Activated T-helper 1 cell treated with anti-CD3 and anti-CD28 coated beads, Interleukin-2, amount 50 U/mL, for 16 hours (primary cell): ENCODE measurements around the gene MYO10.
A peak's percentile ranks its signal among the peaks of the same experiment; 100 is the strongest.
"Not testable (repeated sequence)": the region's sequence is repeated elsewhere in the genome, so short reads cannot be mapped to it uniquely, and the experiment has no call there.

ENCODE experiments used
- DNase-seq, 2 donors: peaks; one replicate each; pipeline ENCODE4 v3.0.0-alpha.2; 2020; ENCODE audit warnings: low read depth in 1 of 2, low spot score in 1 of 2

The MYO10 gene

DNA sequence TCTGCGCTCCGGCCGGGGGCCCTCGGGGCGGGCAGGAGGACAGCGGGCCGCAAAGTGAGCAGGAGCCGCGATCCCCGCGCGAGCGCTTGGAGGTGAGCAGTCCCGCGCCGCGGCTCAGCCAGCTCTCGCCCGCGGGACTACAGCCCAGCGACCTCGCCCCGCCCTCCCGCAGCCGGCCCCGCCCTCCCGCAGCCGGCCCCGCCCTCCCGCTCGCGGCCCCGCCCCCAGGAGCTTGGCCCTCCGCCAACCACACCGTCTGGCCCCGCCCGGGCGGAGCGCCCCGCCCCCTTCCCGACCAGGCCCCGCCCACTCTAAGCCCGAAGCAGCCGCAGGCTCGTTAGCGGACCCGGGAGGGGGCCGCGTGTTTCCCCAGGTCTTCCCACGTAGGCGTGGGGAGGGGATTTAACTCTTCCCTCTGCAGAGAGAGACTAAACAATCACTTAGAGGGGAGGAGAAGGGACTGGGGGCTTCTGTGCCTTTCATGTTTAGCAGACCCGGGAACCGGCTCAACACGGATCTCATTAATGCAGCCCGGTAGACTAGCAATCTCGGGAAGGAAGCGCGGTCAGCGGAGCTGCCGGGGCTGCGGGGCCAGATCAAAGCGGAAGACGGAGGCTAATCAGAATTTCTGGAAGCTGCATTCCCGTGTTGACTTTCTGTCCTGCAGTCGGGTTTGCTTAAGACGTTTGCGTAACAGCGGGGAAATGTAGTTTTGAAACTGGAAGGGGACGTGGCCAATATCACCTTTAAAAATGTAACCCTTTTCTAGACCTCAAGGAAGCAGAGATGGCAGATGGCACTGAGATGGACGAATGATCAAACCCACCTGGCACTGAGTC lies at the start of gene MYO10:
Gene MYO10 (minus strand): TSS at position 139 of the 839 bp plus-strand sequence. CDS start 480 bp downstream, outside the sequence.
- peak in 1 of 2 donors; percentile 24 for DNase-seq

DNA sequence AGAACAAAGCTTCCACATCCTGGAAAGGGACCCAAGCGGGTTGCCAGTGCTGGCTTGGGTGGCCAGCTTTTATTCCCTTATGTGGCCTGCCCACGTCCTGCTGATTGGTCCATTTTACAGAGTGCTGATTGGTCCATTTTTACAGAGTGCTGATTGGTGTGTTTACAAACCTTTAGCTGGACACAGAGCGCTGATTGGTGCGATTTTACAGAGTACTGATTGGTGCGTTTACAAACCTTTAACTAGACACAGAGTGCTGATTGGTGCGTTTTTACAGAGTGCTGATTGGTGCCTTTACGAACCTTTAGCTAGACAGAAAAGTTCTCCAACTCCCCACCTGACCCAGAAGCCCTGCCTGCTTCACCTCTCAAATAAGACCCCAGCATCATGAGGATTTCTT lies 49.2 kb upstream of the MYO10 start:
- DNase-seq: not testable (repeated sequence)

DNA sequence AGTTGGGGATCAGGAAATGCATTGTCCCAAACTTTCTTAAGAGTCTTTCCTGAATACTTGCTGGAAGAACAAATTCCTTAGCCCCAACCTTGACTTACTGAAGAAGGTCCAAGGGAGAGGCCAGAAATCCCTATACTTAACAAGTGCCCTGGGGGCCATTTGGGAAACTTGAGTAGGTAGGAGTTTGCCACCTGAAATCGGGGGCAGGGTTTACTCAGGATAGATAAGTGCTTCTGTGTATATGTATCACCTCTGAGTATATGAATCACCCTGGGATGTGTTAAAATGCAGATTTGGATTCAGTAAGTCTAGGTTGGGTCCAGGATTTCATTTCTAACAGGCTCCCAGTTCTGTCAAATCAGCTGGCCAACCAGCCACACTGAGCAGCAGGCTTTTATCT lies 47.9 kb upstream of the MYO10 start:
- no peak for DNase-seq

DNA sequence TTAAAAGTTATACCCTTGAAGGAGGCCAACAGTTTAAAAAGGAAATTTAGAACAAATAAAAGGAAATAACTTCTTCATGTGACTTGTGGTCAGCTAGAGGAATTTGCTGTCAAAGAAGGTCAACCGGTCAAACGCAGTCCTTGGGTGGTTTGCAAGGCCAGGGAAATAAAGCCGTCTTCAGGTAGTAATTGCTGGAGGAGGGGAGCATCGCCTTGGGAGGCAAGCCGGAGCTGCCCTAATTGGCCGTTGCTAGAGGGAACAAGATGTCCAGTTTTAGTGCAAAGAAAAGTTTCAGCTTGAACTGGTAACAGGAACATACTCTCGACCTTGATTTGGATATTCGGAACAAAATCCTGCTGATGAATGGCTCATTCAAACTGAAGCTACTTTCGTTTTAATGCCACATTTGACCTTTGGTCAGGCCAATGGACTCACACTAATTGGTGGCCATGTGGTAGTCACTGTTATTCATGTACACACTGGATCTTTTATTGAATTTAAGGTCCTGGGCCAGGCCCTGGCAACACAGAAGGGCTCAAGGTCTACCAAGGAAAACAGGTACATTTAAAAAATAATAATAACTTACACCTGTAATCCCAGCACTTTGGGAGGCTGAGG lies 47.0 kb upstream of the MYO10 start:
- DNase-seq: no peak

DNA sequence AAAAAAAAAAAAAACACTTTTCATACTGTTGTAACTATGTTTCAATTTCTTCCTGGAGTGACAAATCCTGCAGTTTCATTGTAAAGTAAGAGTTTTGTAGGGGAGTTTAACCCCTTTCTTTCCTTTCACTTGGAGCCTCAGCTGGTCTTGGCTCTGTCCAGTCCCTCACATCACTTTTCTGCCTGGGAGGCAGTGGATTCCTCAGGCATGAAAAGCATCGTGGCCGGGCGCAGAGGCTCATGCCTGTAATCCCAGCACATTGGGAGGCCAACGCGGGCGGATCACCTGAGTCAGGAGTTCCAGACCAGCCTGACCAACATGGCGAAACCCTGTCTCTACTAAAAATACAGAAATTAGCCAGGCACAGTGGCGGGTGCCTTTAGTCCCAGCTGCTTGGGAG lies 45.6 kb upstream of the MYO10 start:
- no peak for DNase-seq

DNA sequence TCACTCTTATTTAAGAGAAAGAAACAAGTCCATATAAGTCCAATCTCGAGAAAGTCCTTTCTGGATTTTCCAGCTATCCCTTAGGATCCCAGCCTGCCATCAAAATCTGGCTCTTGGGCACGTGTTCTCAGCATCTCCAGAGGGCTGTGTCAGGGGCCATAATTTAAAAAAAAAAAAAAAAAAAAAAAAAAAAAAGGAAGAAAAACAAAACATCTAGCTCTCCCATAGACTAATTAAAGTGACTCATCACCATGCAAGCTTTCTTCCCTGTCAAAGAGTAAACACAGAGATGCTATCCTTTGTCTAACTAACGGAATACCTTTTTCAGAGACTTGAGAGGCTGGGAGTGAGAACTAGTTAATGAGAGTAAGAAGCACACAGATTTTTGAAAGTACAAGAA lies 44.9 kb upstream of the MYO10 start:
- no peak for DNase-seq

DNA sequence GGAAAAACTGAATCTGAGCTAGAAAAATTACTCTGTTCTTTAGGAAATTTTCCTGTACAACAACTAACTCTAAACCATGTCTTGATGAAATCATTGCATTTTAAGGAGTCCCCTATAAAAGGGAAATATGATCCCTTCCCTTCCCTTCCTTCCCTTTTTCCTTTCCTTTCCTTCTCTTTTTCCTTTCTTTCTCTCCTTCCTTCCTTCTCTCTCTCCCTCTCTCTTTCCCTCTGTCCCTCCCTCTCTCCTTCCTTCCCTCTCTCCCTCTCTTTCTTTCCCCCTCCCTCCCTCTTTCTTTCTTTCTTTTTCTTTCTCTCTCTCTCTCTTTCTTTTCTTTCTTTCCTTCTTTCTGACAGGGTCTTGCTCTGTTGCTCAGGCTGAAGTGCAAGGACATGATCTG lies 42.2 kb upstream of the MYO10 start:
- no peak for DNase-seq

DNA sequence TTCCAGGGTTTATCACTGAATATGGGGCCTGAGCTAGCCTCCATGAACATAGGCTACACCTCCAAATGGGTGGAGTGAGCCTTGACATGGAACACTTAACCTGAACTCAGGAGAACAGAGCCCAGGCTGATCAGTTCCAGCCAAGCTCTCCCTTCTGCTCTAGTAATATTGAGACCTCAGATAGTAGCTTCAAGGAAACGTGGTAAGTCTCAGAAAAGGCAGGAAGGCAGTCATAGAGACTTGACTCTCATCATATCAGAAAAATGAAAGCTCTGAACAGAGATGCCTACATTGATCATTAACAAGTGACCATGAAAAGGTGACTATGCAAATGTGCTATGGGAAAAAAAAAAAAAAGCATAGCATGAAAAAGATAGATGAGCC lies 40.5 kb upstream of the MYO10 start:
- no peak for DNase-seq

DNA sequence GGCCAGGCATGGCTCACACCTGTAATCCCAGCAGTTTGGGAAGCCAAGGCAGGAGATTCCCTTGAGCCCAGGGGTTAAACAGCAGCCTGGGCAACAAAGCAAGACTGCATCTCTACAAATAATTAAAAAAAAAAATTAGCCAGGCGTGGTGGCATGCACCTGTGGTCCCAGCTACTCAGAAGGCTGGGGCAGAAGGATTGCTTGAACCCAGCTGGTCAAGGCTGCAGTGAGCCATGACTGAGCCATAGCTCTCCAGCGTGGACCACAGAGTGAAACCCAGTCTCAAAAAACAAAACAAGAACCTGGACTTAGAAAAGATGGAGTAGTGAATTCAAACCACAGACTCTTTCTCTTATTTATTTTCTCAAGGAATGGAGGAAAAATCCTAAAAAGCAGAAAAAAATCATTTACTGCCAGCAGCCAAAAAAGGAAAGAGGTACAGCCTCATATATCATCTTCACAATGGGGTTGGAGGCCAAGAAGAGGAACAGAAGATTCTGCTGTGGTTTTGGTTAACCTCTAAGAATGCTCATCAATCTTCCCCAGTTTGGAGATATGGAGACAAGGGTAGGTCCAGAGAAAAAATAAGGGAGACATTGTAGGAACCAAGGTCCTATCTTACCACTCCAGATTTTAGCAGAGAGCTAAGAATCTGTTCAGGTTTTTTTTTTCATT lies 40.0 kb upstream of the MYO10 start:
- no peak for DNase-seq

DNA sequence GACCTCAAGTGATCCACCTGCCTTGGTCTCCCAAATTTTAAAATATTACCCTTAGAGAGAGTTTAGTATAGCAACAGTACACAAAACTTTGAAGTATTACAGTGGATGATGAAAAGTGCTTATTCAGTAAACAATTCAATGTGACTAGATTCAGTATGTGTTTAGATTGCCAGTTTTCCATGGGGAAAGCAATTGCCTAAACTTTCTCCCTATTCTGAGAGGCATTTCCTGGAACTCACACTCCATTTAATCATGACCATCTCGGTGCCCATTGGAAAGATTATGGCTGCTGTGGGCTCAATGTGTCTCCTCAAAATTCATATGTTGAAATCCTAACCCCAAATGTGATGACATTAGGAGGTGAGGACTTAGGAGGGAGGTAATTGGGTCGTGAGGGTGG lies 38.9 kb upstream of the MYO10 start:
- no peak for DNase-seq

DNA sequence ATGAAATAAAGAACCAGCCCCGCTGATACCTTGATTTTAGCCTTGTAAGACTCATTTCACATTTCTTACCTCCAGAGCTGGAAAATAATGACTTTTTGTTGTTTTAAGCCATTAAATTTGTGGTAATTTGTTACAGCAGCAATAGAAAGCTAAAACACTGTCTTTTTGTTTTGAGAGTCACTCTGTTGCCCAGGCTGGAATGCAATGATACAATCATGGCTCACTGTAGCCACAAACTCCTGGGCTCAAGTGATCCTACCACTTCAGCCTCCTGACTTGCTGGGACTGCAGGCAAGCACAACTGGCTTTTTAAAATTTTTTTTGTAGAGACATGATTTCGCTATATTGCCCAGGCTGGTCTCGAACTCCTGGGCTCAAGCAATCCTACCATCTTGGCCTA lies 34.7 kb upstream of the MYO10 start:
- DNase-seq: no peak

DNA sequence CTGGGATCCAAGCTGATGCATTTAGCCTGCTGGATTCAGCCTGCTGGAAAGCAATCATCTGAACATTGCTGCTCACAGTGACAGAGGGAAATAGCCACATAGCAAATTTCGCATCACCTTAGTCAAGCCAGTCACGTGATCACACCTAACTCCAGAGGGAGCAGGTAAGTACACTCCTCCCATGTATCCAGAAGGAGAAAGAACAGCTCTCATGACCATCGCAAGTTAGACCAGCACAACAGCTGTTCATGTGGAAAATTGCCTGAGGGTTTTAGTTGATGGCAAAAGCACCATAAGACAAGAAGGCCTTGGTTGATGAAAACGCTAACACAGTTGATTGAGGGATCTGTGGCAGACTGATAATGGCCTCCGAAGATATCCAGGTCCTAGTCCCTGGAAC lies 34.2 kb upstream of the MYO10 start:
- no peak for DNase-seq

DNA sequence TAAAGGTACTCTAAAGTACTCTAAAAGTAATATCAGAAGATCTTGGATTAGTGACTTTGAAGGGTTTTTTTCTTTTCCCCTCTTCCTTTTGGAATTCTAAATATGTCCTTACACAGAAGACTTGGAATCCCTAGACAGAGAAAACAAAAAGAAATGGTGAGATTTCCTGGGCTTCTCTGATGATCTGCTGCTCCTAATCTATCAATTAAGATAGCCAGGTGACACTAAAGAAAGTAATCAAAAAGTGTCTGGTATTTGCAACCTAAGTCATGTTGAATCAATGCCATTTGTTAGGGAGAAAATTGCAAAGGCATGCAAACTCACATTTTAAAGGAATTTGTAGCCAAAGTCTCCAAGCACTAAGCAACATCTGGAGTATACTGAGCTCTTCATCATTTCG lies 29.5 kb upstream of the MYO10 start:
- DNase-seq: no peak

DNA sequence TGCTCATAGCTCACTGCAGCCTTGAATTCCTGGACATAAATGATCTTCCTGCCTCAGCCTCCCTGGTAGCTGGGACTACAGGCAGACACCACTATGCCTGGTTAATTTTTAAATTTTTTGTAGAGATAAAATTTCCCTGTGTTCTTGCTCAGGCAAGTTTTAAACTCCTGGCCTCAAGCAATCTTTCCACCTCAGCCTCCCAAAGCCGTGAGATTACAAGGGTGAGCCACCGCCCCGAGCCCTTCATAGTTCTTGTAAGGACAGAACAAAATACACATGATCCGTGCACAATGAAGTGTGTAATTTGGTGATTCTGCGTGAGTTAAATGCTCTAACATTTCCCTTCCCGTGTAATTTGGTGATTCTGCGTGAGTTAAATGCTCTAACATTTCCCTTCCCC lies 27.7 kb upstream of the MYO10 start:
- DNase-seq: no peak

DNA sequence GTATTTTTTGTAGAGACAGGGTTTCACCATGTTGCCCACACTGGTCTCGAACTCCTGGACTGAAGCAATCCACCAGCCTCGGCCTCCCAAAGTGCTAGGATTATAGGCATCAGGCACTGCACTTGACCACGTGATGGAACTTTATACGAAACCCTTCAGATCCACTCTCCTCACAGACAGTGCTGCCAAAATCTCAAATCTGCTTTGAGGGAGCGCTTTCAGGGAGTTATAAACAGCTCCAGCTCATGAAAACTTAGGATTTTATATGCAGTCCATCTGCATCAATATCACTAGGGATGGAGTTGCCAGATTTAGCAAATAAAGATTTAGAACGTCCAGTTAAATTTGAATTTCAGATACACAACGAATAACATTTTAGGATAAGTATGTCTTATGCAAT lies 25.0 kb upstream of the MYO10 start:
- DNase-seq: no peak

DNA sequence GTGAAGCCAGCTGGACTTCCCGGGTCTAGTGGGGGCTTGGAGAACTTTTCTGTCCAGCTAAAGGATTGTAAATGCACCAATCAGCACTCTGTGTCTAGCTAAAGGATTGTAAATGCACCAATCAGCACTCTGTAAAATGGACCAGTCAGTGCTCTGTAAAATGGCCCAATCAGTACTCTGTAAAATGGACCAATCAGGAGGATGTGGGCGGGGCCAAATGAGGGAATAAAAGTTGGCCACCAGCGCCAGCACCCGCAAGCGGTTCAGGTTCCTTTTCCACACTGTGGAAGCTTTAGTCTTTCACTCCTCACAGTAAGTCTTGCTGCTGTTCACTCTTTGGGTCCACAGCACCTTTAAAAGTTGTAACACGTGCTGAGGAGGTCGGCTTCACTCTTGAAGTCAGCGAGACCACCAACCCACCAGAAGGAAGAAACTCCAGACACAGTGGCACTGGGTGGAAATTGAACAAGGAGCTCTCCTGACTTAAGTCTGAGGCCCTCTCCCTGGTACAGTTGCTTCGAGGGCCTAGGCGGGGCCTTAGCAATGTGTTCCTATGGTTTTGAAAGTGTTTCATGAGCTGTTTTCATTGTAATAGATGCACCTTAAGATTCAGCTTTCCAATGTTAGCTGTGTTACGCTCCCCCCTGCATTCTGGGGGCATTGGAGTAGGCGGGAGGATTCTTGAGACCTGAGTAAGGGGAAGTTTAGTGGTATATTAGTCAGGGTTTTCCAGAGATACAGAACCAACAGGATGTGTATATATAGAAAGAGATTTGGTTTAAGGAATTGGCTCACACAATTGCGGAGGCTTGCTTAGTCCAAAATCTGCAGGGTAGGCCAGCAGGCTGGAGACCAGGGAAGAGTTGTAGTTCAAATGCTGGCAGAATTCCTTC lies 21.5 kb upstream of the MYO10 start:
- no peak for DNase-seq

DNA sequence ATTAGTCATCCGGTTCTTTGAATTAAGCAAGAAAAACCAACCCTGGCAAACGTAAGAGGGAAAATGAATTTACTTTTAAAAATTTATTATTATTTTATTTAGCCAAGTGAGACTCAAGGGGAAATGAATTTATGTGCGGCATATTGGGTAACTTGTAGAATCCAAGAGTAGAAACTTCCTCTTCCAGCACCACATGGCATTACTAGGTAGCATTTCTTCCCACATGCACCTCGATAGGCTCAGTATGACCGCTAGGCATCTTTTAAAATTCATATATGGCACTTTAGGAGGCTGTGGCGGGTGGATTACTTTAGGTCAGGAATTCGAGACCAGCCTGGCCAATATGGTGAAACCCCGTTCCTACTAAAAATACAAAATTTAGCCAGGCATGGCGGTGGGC lies 17.6 kb upstream of the MYO10 start:
- DNase-seq: no peak

DNA sequence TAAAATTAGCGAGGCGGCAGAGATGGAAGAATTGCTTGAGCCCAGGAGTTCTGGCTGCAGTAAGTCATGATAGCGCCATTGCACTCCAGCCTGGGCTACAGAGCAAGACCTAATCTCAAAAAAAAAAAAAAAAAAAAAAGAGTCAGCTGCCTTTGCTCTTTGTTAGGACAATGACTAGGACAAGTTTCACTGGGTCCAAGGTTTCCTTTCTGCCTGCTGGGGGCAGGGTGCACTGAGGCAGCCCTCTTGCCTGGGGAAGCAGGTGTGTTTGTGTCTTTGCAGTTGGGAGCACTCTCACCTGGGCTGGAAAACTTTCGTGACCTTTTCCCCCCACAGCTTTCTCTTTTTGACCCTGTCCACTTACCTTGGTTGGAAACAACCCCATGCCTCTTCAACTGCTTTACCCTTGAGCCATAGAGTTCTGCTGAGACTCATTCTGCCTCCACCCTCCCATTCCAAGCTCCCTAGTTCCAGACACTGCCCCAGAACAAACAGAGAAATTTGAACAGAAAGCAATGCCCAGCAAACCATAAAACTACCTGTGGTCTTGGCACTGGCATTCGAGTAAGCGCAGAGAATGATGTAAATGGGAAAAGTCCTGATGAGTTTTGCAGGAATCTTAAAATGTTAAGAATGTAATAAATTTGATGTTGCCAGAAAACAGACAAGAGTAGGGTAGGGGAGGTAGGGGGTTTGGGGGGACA lies 17.0 kb upstream of the MYO10 start:
- DNase-seq: no peak

DNA sequence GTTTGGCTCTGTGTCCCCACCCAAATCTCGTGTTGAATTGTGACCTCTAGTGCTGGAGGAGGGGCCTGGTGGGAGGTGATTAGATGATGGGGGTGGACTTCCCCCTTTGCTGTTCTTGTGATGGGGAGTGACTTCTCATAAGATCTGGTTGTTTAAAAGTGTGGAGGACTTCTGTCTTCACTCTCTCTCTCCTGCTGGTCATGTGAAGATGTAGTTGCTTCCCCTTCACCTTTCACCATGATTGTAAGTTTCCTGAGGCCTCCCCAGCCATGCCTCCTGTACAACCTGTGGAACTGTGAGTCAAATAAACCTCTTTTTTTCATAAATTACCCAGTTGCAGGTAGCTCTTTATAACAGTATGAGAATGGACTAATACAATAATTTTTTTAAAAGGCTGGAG lies 10.6 kb upstream of the MYO10 start:
- no peak for DNase-seq

DNA sequence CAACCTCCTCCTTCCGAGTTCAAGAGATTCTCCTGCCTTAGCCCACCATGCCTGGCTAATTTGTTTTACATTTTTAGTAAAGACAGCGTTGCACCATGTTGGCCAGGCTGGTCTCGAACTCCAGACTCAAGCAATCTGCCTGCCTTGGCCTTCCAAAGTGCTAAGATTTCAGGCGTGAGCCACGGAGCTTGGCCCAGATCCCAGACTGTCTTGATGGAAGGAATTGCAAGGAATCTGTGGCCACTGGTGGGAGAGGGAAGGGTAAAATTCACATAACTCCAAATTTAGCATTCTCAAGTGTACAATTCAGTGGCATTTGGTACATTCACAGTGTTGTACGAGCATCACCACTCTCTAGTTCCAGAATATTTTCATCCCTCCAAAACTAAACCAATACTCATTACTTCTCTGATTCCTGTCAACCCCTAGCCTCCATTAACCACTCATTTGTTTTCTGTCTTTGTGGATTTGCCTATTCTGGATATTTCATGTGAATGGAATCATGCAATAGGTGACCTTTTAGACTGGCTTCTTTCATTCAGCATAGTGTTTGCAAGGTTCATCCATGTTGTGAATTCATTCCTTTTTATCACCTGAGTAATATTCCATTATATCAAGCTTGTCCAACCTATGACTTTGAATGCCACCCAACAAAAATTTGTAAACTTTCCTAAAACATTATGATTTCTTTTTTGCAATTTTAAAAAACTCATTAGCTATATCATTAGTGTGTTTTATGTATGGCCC lies 8.9 kb upstream of the MYO10 start:
- no peak for DNase-seq
